Medulla oblongata (tissue), 1 donor: ENCODE measurements around the gene LIF.
A peak's percentile ranks its signal among the peaks of the same experiment; 100 is the strongest.
"Not testable (repeated sequence)": the region's sequence is repeated elsewhere in the genome, so short reads cannot be mapped to it uniquely, and the experiment has no call there.

Source experiments
- DNase-seq: peaks from one replicate; pipeline ENCODE4 v3.0.0-alpha.2; 2015; ENCODE audit errors: extremely low spot score

The LIF gene

DNA sequence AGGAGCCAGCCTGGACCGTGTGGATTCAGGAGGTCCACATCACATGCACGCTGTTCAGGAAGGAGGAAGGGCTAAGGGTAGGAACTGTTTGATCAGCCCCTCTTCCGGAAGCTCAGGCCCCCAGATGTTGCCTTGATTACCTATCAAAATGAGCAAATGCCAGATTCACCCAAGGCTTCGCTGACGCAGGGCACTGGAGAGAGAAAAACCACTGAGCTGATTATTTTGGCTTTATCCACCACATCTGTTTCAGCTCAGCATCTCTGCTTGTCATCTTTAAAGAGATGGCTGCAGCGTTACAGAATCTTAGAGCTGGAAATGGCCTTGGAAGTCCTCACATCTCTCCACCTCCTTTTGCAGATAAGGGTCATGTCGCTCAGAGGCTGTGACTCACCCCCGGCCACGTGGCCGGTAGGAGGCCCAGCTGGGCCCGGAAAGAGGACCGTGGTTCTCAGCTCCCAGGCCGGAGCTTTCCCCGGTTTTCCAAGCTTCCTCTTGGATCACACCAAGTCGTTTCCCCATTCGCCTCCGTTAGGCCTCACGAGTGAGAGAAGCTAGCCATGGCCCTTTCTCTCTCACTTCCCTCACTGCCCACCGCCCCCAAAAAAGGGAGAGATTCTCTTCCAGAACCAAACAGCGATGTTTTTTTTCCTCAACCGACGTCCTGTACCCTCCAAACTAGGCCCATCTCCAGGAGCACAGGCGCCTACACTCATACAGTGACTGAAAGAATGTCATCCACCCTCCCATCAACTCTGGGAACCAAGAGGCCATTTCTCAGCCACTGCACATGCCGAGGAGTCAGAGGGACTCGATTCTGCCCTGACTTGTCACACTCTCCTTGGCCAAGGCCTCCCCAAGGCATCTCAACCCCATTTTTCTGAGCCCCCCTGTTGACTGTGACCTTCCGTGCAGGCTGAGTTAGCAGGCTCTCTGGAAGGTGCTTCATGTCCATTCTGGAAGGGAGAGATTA is 37.6 kb downstream of the LIF start:
- DNase-seq, result no peak

DNA sequence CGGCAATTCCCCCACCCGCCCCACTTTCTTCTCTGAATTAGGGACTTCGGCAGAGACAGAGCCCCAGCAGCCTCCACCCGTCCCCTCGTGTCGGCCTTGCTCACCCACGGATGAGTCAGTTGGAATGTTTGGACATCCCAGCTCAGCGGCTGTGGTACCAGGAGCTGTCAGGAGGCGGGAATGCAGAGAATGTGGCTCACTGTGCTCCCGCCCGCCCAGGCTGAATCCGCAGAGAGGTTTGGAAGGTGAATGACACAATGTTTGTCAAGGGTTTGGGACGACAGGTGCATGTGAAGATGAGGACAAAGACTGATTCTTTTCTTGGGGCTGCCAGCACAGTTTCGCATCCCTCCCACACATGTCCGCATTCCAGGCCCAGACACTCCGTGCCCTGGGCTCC is 39.6 kb downstream of the LIF start:
- no peak for DNase-seq

DNA sequence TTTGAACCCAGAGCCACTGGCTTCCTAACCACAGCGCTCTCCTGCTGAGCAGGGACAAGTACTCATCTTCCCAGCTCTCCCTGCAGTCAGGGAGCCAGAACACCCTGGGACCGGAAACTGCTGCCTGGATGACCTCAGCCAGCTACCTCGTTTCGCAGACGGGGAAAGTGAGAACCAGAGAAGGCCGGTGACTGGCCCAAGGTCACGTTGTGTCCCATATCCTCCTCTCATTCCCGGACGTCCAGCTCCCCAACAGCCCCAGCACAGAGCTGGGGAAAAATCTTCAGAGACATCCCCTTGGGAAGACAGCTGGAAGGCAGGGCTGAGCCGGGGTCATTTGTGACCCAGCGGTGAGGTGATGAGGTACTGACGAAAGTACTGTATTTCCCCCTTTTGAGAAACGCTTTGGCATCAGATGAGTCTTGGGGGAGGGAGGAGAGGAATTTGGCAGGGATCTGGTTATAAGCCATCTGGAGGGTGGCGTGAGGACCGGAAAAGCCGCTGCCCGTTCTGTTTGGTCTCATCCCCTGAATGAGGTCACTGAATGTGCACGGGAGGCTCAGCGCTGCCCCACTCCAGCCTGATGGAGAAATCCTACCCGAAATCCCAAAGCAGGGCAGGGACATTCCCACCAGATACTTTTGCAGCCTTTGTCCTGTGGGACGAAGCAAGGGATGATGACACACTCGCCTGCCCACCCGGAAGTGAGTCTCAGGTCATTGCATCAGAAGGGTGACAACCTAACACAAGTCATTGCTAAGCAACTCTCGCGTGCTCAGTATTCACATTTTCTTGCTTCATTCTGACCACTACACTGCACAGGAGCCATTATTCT is 41.1 kb downstream of the LIF start:
- no peak for DNase-seq

DNA sequence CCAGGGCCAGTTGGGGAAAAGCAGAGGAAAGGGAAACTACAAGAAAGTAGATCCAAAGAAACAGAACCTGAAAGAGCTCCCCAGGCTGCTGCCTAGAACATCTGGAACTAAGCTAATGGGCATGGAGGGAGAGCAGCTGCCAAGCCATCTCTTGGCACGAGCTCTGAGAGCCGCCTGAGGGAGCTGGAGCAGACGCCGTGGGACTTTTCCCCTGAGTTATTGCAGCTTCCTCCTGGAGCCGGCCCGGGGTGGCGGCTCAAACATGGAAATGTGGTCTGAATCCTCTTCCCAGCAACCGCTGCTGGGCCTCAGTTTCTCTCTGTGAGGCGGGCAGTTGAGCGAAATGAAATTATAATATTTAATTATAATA is 41.8 kb downstream of the LIF start:
- peak; percentile 37 for DNase-seq

DNA sequence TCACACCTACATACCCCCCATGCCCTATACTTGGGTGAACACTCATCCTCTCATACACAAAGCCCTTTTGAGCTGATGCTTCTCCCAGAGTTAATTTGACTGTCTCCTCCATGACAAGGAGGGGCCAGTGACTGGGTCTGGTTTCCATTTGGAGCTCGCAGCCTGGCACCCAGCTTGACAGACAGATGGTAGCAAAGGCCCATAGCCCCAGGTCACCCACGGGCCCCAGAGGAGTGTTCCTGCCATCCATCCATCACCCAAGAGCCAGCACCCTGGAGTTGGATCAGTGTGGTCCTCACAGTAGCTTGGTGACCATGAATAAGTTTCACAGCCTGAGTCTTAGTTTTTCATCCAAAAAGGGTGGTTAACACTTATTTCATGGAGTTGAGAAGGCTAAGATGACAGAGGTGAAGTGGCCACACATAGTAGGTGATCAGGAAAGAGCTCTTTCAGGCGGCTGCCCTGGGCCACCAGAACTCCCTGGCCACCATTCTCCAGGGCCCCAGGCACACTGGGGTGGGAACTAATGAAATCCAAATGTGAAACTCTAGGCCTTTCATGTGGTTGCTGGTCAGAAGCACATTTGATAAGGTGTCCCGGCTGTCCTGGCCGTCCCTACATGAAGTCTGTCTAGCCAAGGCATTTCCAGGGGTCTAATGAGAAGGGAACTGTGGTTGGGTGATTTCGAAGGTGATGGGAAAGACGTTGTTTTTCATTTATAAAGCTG is 42.4 kb downstream of the LIF start:
- DNase-seq, result no peak

DNA sequence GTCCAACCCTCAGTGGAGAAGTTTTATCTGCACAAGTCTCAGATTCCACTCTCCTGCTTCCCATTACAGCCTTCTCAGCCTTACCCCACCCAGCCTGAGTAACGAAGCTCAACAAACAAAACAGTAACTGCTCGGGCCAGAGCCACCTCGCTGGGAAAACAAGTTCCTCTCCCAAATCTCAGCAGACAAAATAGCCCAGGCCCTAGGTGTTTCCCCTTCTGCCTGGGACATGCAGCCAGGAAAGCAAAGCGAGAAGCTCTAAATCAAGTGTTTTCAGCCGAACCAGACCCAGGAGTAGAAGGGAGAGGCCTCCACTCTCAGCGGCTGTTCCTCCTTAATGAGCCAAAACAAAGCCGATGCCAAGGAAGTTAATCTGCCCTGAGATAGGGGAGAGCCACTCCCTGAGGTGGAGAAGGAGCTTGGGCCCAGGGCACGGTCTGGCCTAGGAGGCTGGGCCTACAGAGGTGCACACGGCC is 44.0 kb downstream of the LIF start:
- DNase-seq, result no peak

DNA sequence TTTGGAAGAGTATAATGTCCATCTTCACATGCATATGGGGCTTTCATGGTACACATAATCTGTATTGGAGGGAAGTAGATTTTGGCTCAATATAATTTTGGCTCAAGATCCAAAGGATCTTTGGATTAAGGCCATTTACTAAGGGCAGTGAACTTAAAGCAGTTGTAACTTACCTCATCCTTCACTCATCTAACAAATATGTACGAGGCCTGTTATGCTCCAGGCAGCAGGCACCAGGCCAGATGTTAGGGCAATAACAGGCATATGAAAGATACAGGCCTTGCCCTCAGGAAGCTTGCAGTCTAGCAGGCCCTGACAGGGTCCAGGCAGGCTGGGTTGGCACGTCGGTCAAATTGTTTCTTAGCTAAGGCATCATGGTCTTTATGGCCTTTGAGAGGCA is 44.6 kb downstream of the LIF start:
- DNase-seq, result no peak

DNA sequence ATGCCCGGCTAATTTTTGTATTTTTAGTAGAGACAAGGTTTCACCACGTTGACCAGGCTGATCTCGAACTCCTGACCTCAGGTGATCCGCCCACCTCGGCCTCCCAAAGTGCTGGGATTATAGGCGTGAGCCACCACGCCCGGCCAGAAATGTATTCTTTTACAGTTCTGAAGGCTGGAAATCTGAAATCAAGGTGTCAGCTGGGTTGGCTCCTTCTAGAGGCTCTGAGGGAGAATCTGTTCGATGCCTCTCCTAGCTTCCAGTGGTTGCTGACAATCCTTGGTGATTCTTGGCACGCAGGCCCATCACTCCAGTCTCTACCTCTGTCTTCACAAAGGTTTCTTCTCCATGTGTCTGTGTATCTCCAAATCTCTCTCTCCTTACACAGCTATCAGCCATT is 45.7 kb downstream of the LIF start:
- DNase-seq, result not testable (repeated sequence)

DNA sequence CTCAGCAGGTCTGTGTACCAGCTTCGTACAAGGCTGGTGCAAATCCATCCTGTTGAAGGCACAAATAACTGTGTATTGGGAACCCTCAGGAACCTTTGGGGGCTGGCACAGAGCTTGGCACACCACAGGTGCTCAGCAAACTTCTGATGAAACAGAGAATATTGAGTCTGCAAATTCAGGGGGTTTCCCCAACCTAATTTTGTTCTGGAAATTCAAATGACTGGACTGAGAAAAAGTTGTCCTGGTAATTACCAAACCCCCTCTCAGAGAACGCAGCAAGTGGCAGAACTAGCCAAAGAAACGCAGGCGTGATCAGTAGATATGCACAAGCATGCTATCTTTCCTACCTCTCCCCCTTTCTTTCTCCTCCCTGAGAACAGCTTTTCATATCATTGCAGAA is 47.6 kb downstream of the LIF start:
- DNase-seq, result no peak

DNA sequence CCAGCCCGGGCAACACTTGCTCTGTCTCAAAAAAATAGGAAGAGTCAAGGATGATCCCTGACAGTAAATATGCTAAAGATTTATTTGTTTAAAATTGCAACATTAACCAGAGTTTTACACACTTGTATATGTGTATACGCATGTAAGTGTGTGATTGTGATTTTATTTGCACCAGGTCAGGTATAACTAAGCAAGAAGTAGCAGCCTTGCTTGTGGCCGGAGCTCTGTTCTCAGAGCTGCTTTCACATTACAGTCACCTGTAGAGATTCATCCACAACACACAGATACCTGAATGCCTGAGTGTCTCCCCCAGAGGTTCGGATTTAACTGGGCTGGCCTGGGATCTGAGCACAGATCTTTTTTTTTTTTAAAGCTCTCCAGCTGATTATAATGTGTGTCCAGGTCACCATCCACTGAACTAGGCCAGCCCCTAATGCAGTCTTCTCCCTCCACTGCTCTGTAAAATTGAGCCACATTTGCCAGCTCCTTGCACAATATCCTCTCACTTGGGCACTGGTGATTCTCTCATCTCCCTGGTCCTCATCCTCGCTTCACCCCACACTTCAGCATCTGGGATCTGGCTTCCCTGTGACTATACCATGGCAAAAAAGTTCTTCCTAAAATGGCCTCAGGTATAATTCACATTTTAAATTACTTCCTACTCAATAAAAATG is 48.3 kb downstream of the LIF start:
- DNase-seq, result no peak

DNA sequence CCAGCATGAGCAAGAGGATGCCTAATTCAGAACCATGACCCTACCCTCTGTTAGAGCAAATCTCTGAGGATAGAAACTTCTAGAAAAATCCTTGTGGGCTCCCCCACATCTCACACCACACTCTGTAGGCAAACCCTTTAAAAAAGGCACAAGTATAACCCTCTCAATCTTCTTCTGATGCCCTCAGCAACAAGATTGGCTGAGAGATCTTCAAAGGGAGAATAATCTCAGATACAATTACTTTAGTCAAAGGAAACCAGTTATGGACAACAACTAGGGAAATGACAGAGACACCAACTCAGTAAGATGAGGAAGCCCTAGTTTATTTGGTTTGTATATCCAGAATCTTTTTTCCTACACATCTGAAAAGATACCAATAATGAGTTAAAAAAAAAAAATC is 49.2 kb downstream of the LIF start:
- DNase-seq, result no peak

DNA sequence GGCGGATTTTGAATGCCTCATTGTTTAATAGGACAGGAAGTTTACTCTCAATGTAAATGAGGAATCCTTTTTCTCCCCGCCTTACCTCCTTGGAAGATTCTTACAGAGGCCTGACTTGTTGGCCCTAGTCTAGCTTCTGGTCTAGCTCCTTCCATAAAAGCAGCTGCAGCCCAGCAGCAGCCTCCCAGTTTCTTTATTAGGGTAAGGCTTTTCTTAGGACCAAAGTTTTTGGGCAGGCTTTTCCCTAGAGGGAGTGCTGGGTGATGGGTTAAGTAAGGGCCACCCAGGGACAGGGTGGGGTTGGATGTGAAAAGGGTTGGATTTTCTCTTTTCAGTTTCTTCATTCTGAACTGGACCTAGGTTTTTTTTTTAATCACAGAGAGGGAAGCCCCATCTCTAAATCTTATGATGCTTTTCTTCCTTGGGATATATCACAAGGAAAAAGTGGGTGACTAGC is 49.7 kb downstream of the LIF start:
- no peak for DNase-seq

DNA sequence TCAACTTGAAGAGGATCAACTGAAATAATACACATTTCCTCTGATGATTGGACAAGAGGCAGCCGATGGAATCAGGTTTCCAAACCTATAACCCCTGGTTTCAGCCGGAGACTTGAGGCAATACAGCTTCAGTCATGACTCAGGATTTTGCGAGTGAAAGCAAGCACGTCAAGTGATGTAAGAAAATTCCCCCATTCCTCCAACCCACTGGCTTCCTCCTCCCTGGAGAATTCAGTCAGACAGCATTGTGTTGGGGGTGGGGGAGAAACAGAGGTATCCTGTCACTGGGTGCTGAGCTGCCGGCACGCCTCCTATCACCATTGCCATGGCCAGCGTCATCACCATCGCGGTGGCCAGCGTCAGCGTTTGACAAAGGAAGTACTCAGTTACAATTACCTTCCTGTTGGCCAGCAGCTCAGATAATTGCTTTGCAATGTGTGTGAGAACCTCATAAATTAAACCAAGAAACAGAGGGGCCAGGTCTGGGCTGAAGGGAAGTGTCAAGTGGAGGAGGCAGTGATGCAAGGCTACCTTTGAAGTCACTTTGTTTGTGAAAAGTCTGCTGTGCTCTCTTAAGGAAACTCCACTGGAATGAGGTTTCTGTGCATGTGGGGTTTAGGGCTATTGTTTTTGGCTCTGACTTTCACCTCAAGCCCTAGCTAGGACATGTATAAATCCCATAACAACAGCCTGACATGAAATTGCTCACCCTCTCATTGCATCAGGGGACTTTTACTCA is 50.2 kb downstream of the LIF start:
- peak; percentile 28 for DNase-seq

DNA sequence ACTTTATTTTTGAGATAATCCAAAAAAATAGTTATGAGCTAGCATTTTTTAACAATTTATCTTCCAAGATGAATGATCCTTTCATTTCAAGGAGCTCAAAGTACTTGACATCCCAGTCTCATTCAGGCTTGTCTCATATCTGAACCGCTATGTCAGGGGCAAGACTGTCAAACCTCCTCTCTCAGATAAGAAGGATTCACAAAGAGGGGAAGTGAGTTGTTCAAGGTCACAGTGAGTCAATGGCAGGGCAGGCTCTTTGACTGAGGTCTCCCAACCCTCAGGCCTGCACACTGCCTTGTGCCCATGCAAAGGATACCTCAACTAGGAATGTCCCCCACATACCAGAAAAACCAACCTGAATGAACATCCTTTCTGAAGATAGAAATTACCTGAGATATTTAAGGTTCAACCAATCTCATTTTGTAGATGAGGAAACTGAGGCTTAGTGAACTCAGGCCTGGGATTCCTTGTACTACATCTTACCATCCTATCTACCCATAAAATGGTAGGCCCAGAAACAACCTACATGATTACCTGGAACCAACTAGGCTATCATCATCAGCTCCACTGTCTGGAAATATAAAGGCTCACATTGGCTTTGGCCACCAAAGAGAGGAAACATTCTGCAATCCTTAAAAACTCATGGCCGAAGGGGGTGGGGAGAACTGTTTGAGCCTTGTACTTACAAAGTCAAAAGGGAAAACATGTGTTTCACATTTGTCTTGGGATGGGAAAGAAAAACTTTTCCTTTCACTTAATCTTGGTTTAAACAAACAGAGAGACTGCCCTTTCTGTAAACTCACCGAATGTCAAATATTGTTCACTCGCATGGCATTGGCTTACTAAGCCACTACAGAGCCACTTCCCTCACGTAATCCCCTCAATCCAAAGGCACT is 51.1 kb downstream of the LIF start:
- DNase-seq, result no peak

DNA sequence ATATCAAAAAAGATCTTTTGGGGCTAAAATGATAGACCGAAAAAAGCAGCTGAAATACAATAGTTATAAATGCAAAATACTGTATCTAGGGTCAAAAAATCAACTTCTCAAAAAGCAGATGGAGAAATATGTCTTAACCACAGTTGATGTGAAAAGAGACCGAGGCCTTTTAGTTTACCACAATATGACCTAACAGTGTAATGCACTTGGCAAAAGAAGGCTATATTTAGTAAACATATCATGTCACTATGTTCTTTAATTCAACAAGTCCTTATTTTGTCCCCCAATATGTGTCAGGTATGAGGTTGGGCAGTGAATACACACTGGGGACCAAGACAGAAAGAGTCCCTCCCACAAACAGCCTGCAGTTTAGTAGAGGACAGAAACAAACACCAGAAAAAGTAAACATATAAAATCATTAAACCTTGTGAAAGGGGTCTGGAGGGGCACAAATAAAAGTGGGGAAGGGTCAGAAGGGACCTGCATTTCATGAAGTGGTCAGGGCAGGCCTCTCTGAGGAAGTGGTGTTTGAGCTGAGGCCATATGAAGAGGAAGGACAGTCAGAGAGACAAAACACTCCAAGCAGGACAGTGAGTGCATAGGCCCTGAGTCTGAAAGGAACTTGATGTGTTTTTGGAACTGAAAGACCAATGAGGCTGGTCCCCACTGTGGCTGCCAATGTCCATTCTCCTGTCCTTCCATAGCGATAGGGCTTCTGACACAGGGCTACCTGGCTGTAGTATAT is 53.4 kb downstream of the LIF start:
- no peak for DNase-seq

DNA sequence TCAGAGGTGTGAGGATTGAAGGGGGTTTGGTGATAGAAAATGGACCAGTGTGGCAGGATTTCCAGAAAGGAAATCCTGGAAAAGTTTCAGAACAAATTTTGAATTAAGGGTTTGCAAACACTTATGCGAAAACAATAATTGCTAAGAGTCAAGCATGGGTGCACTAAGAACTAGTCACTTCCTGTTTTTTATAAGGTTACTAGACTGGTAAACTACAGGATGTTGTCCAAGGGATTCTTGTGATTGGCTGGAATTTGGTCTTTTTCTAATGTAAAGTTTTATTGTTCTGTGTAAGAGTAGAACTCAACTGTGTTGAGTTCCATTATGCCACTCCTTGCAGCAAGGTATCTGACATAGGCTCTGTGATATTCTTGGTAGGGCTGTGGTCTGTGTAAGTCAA is 54.1 kb downstream of the LIF start:
- DNase-seq, result no peak

DNA sequence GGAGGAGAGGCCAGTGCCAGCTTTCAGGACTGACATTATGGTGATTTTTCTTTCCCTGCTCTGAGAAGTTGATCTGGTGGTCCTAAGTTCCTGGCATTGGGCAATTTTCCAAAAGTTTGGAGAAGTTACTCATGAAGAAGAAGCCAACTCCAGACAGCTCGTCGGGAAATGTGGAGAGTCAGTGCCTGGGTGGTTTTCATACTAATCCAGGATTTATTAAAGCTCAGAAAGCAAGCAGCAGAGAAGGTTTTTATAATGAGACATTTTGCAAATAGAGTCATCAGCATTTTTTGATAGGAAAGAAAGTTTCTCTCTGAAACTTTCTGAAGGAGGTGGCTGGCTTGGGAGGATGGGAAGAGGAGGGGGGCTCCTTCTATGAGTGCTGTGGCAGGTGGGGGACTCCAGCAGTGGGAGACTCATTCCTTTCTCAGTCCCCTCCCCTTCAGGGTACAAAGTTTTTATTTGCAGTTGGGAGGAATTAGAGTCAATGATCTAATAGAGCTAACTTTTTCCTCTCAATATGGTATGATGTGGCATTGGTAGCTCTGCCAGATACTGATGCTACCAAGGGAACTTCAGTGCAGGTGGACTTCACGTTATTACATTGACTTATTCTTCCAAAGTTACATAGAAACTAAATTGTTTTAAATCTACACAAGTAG is 55.4 kb downstream of the LIF start:
- no peak for DNase-seq

DNA sequence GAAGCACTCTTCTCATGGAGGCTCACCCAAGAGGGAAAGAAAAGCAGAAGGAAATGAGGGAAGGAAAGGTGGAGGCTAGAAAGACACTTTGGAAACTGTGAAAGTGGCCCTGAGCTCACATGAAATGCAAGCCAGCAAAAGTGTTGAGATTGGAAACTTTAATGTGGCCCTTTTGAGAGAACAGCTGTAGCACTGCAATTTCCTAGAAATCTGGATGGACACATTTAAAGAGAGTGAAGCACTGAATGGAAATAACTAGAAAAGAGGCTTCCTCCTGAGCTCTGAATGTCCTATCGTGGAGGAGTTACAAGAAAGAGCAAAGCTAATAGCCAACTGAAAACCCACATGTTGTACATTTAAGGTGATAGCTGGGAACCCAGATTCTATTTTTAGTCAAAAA is 56.0 kb downstream of the LIF start:
- DNase-seq, result no peak
